Gastrocnemius medialis (tissue), 4 donors: Measurements from ENCODE around the gene SP6. TPM values are rescaled to one million over a fixed set of nuclear protein-coding genes. Genes with fewer than 3 reads are reported as not detected.

Experiments
- ATAC-seq, 2 donors: fragments of 150-250 bp; one replicate each; pipeline ENCODE4 v1.9.1; 2016
- DNase-seq, 2 donors: peaks; one replicate each; pipeline ENCODE4 v3.0.0-alpha.2; 2019
- H3K27ac ChIP-seq, 4 donors: fragments of 200-600 bp; sonication (generic); 1 replicate in 1 of 4; 2 replicates in 3 of 4; pipeline ENCODE4 v1.5.1; 2016 to 2018; ENCODE audit warnings: mild to moderate bottlenecking in 2 of 4, moderate library complexity in 1 of 4
- H3K27me3 ChIP-seq, 3 donors: fragments of 200-600 bp; sonication (generic) in 2 of 3; 1 replicate in 1 of 3; 2 replicates in 2 of 3; pipeline versions ENCODE4 v1.5.1 to v1.6.0; 2016 to 2019; ENCODE audit warnings: mild to moderate bottlenecking in 1 of 3, moderate library complexity in 1 of 3
- H3K36me3 ChIP-seq, 2 donors: fragments of 200-600 bp; sonication (generic) in 1 of 2; one replicate each; pipeline ENCODE4 v1.5.1; 2017 to 2018
- H3K4me1 ChIP-seq, 2 donors: fragments of 200-600 bp; sonication (generic) in 1 of 2; one replicate each; pipeline ENCODE4 v1.5.1; 2016 to 2017; ENCODE audit warnings: mild to moderate bottlenecking in 2 of 2
- H3K4me3 ChIP-seq, 4 donors: fragments of 200-600 bp; sonication (generic) in 3 of 4; 1 replicate in 1 of 4; 2 replicates in 3 of 4; pipeline ENCODE4 v1.5.1; 2016 to 2019; ENCODE audit warnings: mild to moderate bottlenecking in 2 of 4
- H3K9me3 ChIP-seq, 3 donors: fragments of 200-600 bp; sonication (generic) in 2 of 3; 1 replicate in 1 of 3; 2 replicates in 2 of 3; pipeline ENCODE4 v1.5.1; 2016 to 2019
- POLR2A ChIP-seq, 2 donors: fragments of 450-650 bp; IDR thresholded peaks; one replicate each; pipeline ENCODE4 v1.6.1; 2017; ENCODE audit warnings: antibody characterized with exemption in 2 of 2, mild to moderate bottlenecking in 2 of 2, moderate library complexity in 2 of 2
- in situ Hi-C, 4 donors: fragments of 200-750 bp; cut with MboI; loops; one replicate each; pipeline versions ENCODE4 v1.15.0 to v1.8.0; 2017; ENCODE audit warnings: low sequenced_read_pairs in 4 of 4
- intact Hi-C: fragments of 100-400 bp; cut with DNase I; formaldehyde crosslinking; loops from one replicate; pipeline ENCODE4 v1.15.1; 2023; ENCODE audit warnings: low total_unique reads
- total RNA-seq, 4 donors: library from RNA; depleted of rRNA; stranded (reverse); fragments of >200 nt; gene quantifications; one replicate each; pipeline versions ENCODE4 v1.1.0 to v1.2.3, GENCODE V29; 2016
- TF ChIP-seq, protein P1 (sequence below), 5 experiments: fragments of 450-650 bp in 3 of 5; fragments of 200-600 bp in 2 of 5; sonication (generic) in 2 of 5; IDR thresholded peaks in 4 of 5; conservative IDR thresholded peaks in 1 of 5; 1 replicate in 4 of 5; 2 replicates in 1 of 5; pipeline ENCODE4 v1.5.1; 2016 to 2019; ENCODE audit warnings: antibody characterized with exemption in 5 of 5, mild to moderate bottlenecking in 3 of 5, moderate library complexity in 3 of 5

Gene SP6
- total RNA-seq, 4 donors from 2014 or later, result 0.16 TPM; not detected in 3

GRCh38 chr17:47831003-47831933, 19.7 kb downstream of the SP6 start, which contains the start of the genes LRRC46 and MRPL10:
TSS of gene LRRC46 (plus strand) at chr17:47831670. CDS start at chr17:47831990, 320 bp downstream.
TSS of gene MRPL10 (minus strand) at chr17:47831541. CDS start at chr17:47831511, 30 bp downstream.
- Histone ChIP-seq H3K27ac (peak within 1 kb of the TSS; percentile 73 to 79 (median 76)), H3K4me3 (peak within 1 kb of the TSS; percentile 77 to 92 (median 80)), H3K9me3 (no peaks in the 10 kb centered on the region), H3K27me3 (no peaks in the 10 kb centered on the region), H3K36me3 (peaks cover 0 to 28% of the 10 kb centered on the region in 2 donors), H3K4me1 (peaks cover 15 to 22% of the 10 kb centered on the region in 2 donors)
- ATAC-seq (peak; percentile 91 to 94), DNase-seq (peak; percentile 83 to 88)
- intact Hi-C loops (loop anchor here (1.0 to 2.0 kb wide), 3 partner anchors 64 to 215 kb away; partner anchors contain the start of gene CDK5RAP3), in situ Hi-C loops (loop anchor here in 1 of 4 donors (25.0 kb wide), 1 partner anchor 306 kb away; no protein-coding TSS in a partner anchor)
- TF ChIP-seq, protein P1, sequence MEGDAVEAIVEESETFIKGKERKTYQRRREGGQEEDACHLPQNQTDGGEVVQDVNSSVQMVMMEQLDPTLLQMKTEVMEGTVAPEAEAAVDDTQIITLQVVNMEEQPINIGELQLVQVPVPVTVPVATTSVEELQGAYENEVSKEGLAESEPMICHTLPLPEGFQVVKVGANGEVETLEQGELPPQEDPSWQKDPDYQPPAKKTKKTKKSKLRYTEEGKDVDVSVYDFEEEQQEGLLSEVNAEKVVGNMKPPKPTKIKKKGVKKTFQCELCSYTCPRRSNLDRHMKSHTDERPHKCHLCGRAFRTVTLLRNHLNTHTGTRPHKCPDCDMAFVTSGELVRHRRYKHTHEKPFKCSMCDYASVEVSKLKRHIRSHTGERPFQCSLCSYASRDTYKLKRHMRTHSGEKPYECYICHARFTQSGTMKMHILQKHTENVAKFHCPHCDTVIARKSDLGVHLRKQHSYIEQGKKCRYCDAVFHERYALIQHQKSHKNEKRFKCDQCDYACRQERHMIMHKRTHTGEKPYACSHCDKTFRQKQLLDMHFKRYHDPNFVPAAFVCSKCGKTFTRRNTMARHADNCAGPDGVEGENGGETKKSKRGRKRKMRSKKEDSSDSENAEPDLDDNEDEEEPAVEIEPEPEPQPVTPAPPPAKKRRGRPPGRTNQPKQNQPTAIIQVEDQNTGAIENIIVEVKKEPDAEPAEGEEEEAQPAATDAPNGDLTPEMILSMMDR (IDR thresholded peaks at IDR 0.05 in 4 of 5, conservative IDR thresholded peaks at IDR 0.05 in 1 of 5), result peak in 3 of 5 experiments; percentile 12 to 28 (median 22)
- TF ChIP-seq POLR2A (IDR thresholded peaks at IDR 0.05), result peak; percentile 79 to 91

DNA sequence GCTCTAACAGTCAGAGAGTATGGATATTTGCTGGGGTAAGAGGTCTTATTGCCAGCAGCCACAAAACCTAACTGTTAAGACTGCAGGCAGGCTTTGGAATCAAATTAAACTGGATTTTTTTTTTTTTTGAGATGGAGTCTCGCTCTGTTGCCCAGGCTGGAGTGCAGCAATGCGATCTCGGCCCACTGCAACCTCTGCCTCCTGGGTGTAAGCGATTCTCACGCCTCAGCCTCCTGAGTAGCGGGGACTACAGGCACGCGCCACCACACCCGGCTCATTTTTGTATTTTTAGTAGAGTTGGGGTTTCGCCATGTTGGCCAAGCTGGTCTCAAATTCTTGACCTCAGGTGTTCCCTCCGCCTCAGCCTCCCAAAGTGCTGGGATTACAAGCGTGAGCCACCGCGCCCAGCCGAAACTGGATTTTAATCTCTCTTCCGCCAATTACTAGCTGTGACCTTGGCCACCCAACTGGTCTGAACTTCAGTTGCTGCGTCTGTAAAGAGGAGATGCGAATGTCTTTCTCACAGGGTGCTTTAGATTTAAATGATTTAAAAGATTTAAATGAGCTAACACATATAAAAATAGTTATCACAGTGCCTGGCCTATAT, 20.5 kb downstream of the SP6 start:
- ATAC-seq, result no peak
- H3K36me3 ChIP-seq, result peaks cover 0 to 34% of the 10 kb centered on the region in 2 donors
- H3K27me3 ChIP-seq, result no peaks in the 10 kb centered on the region
- intact Hi-C loops, result loop anchor here (1.0 to 2.0 kb wide), 3 partner anchors 64 to 216 kb away; partner anchors contain the start of gene CDK5RAP3
- TF ChIP-seq POLR2A (IDR thresholded peaks at IDR 0.05), result no peak
- TF ChIP-seq, protein P1 (IDR thresholded peaks at IDR 0.05 in 4 of 5, conservative IDR thresholded peaks at IDR 0.05 in 1 of 5), result no peak
- peak overlapping the region; percentile 77 to 92 (median 80) for H3K4me3 ChIP-seq
- in situ Hi-C loops, result loop anchor here in 1 of 4 donors (25.0 kb wide), 1 partner anchor 307 kb away; no protein-coding TSS in a partner anchor
- H3K9me3 ChIP-seq, result no peaks in the 10 kb centered on the region
- H3K4me1 ChIP-seq, result peaks cover 15 to 22% of the 10 kb centered on the region in 2 donors
- no peak for DNase-seq
- peak overlapping the region; percentile 73 to 79 (median 76) for H3K27ac ChIP-seq

GRCh38 chr17:47829870-47830269, 21.1 kb downstream of the SP6 start:
- in situ Hi-C loops, result loop anchor here in 1 of 4 donors (25.0 kb wide), 1 partner anchor 307 kb away; no protein-coding TSS in a partner anchor
- DNase-seq (no peak), ATAC-seq (no peak)
- peaks cover 0 to 40% of the 10 kb centered on the region in 2 donors for H3K36me3 ChIP-seq
- no peaks in the 10 kb centered on the region for H3K27me3 ChIP-seq
- H3K9me3 ChIP-seq, result no peaks in the 10 kb centered on the region
- peaks cover 15 to 22% of the 10 kb centered on the region in 2 donors for H3K4me1 ChIP-seq
- intact Hi-C loops, result loop anchor here (2.0 kb wide), 2 partner anchors 65 to 141 kb away; partner anchors contain the start of gene CDK5RAP3
- TF ChIP-seq POLR2A (IDR thresholded peaks at IDR 0.05), result no peak
- TF ChIP-seq, protein P1 (IDR thresholded peaks at IDR 0.05 in 4 of 5, conservative IDR thresholded peaks at IDR 0.05 in 1 of 5), result no peak
- no peak overlapping the region for H3K4me3 ChIP-seq
- peak overlapping the region in 1 of 4 donors; percentile 73 for H3K27ac ChIP-seq

GRCh38 chr17:47823519-47823918, 27.4 kb downstream of the SP6 start:
- Histone ChIP-seq H3K4me1 (peaks cover 21 to 28% of the 10 kb centered on the region in 2 donors), H3K9me3 (no peaks in the 10 kb centered on the region), H3K36me3 (peaks cover 0 to 54% of the 10 kb centered on the region in 2 donors), H3K27me3 (no peaks in the 10 kb centered on the region), H3K4me3 (no peak overlapping the region), H3K27ac (no peak overlapping the region)
- in situ Hi-C loops (no loop called here), intact Hi-C loops (no loop called here)
- no peak for TF ChIP-seq POLR2A (IDR thresholded peaks at IDR 0.05)
- TF ChIP-seq, protein P1 (IDR thresholded peaks at IDR 0.05 in 4 of 5, conservative IDR thresholded peaks at IDR 0.05 in 1 of 5), result no peak
- no peak for DNase-seq
- no peak for ATAC-seq
